ENCODE measurements around the gene TIGD3. TPM values are rescaled to one million over a fixed set of nuclear protein-coding genes. Genes with fewer than 3 reads are reported as not detected.

The TIGD3 gene
- total RNA-seq, 1 donor from 2014 or later = not detected

DNA sequence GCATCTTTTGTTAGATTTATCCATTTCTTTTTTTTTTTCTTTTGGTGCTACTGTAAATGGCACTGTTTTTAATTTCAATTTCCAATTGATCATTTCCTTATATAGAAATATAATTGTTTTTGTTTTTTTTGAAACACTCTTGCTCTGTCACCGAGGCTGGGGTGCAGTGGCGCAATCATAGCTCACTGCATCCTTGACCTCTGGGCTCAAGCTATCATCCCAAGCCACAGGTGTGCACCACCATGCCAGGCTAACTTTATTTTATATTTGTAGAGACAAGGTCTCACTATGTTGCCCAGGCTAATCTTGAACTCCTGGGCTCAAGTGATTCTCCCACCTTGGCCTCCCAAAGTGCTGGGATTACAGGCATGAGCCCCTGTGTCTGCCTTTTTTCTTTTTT lies 48.2 kb downstream of the TIGD3 start:
- peaks cover 61 to 68% of the 10 kb centered on the region in 2 donors for H3K36me3 ChIP-seq
- no peak overlapping the region for H3K27ac ChIP-seq
- DNase-seq (ENCODE audit: low spot score in 2 of 2) = no peak
- TF ChIP-seq, protein P1, sequence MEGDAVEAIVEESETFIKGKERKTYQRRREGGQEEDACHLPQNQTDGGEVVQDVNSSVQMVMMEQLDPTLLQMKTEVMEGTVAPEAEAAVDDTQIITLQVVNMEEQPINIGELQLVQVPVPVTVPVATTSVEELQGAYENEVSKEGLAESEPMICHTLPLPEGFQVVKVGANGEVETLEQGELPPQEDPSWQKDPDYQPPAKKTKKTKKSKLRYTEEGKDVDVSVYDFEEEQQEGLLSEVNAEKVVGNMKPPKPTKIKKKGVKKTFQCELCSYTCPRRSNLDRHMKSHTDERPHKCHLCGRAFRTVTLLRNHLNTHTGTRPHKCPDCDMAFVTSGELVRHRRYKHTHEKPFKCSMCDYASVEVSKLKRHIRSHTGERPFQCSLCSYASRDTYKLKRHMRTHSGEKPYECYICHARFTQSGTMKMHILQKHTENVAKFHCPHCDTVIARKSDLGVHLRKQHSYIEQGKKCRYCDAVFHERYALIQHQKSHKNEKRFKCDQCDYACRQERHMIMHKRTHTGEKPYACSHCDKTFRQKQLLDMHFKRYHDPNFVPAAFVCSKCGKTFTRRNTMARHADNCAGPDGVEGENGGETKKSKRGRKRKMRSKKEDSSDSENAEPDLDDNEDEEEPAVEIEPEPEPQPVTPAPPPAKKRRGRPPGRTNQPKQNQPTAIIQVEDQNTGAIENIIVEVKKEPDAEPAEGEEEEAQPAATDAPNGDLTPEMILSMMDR (IDR thresholded peaks at IDR 0.05) = no peak
- H3K4me3 ChIP-seq = no peak overlapping the region
- no peaks in the 10 kb centered on the region for H3K4me1 ChIP-seq
- intact Hi-C loops (cut with DNase I) = no loop called here
- H3K9me3 ChIP-seq = no peaks in the 10 kb centered on the region
- H3K27me3 ChIP-seq = no peaks in the 10 kb centered on the region

DNA sequence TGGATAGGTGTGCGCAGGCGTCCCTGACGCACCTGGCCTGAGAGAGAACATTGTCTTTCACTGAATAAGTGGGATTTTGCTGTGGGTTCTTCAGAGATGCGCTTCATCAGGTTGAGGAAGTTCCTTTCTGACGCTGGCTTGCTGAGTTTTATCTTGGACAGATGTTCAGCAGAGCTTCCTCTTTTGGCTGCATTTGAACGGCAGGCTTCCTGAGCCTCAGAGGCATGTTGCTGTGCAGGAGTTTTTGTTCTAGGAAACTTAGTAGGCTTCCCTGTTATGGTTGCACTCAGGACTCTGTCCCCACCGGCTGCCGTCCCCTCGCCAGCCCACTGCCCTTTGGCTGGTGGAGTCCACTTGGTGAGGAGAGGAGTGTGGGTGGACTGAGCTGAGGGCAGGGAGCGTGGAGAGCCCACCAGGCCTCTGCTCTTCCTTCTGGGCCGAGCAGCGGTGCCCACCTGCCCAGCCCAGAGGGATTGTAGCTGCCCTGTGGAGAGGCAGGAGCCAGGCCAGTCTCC lies 49.1 kb downstream of the TIGD3 start:
- DNase-seq (ENCODE audit: low spot score in 2 of 2) = no peak
- no peaks in the 10 kb centered on the region for H3K9me3 ChIP-seq
- no peak overlapping the region for H3K4me3 ChIP-seq
- TF ChIP-seq, protein P1 (IDR thresholded peaks at IDR 0.05) = no peak
- intact Hi-C loops (cut with DNase I) = no loop called here
- peaks cover 60 to 67% of the 10 kb centered on the region in 2 donors for H3K36me3 ChIP-seq
- no peaks in the 10 kb centered on the region for H3K27me3 ChIP-seq
- H3K27ac ChIP-seq = no peak overlapping the region
- H3K4me1 ChIP-seq = no peaks in the 10 kb centered on the region

DNA sequence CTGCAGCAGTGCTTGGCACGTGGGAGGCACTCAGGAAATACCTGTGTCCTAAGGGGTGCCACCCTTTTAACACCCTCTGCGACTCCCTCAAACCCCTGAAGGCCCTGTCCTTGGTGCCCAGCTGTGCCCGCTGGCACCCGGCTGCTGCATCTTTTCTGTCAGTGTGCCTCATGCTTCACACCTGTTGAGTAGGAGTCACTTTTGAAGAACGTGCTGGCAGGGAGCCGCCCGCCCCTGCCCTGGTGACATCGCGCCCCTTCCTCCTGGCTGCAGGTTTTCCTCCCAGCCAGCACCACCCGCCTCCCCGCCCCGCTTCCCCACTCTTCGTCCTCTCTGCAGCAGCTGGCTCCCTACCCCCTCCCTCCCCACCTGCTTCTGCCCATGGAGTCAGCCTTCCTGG lies 49.7 kb downstream of the TIGD3 start:
- no peaks in the 10 kb centered on the region for H3K4me1 ChIP-seq
- H3K4me3 ChIP-seq = no peak overlapping the region
- intact Hi-C loops (cut with DNase I) = no loop called here
- DNase-seq (ENCODE audit: low spot score in 2 of 2) = no peak
- H3K36me3 ChIP-seq = peaks cover 62 to 70% of the 10 kb centered on the region in 2 donors
- no peaks in the 10 kb centered on the region for H3K9me3 ChIP-seq
- H3K27me3 ChIP-seq = no peaks in the 10 kb centered on the region
- TF ChIP-seq, protein P1 (IDR thresholded peaks at IDR 0.05) = no peak
- no peak overlapping the region for H3K27ac ChIP-seq

DNA sequence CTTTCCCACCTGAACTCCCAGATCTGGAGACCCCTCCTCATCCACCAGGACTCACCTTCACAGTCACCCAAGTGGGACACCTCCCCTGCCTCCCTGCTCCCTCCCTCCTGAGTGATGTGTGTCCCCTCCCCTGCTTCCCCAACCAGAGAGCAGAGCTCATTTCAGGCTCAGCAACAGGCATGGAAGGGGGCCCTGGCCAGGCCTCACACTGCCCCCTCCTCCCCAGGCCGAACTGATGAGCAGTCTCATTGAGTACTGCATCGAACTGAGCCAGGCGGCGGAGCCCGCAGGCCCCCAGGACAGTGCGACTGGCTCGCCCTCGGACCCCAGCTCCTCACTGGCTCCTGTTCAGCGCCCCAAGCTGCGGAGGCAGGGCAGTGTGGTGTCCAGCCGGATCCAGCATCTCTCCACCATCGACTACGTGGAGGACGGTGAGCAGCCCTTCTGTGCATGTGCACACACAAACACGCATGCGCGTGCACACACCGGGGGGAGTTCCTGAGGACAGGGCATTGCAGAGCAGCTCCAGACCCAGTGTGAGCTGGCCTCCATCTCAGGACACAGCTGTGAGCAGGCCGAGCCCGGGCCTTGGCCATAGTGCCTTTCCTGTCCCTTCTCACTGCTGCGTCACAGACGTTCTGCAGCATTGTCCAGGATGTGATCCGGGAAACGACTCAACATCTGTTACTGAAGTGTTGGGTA lies 50.2 kb downstream of the TIGD3 start:
- Histone ChIP-seq H3K36me3 (peaks cover 62 to 70% of the 10 kb centered on the region in 2 donors), H3K4me1 (no peaks in the 10 kb centered on the region), H3K27ac (no peak overlapping the region), H3K4me3 (no peak overlapping the region), H3K27me3 (no peaks in the 10 kb centered on the region), H3K9me3 (no peaks in the 10 kb centered on the region)
- TF ChIP-seq, protein P1 (IDR thresholded peaks at IDR 0.05) = no peak
- intact Hi-C loops (cut with DNase I) = no loop called here
- no peak for DNase-seq (ENCODE audit: low spot score in 2 of 2)

Other genes starting within 250 kb of the TIGD3 start
- gene TM7SF2, start 242.9 kb upstream of the TIGD3 start, total RNA-seq = 10.6 TPM
- gene ZNHIT2, start 237.1 kb upstream of the TIGD3 start, total RNA-seq = 35.3 TPM
- gene FAU, start 232.6 kb upstream of the TIGD3 start, total RNA-seq = 1,253 TPM
- 43.2 TPM for gene MRPL49, start 232.4 kb upstream of the TIGD3 start, total RNA-seq
- gene SYVN1, start 220.2 kb upstream of the TIGD3 start, total RNA-seq = 229 TPM
- not detected for gene SPDYC, start 184.5 kb upstream of the TIGD3 start, total RNA-seq
- 239 TPM for gene CAPN1, start 172.8 kb upstream of the TIGD3 start, total RNA-seq
- 27.4 TPM for gene POLA2, start 92.8 kb upstream of the TIGD3 start, total RNA-seq
- gene CDC42EP2, start 39.9 kb upstream of the TIGD3 start, total RNA-seq = 20.6 TPM
- 70.9 TPM for gene DPF2, start 20.9 kb upstream of the TIGD3 start, total RNA-seq
- gene SLC25A45, start 27.9 kb downstream of the TIGD3 start, total RNA-seq = 11.4 TPM
- 99.3 TPM for gene FRMD8, start 31.9 kb downstream of the TIGD3 start, total RNA-seq
- 180 TPM for gene NEAT1, start 68.0 kb downstream of the TIGD3 start, total RNA-seq
- gene MALAT1, start 144.3 kb downstream of the TIGD3 start, total RNA-seq = 8,553 TPM
- 220 TPM for gene SCYL1, start 170.3 kb downstream of the TIGD3 start, total RNA-seq
- 702 TPM for gene LTBP3, start 203.6 kb downstream of the TIGD3 start, total RNA-seq
- 157 TPM for gene ZNRD2, start 215.7 kb downstream of the TIGD3 start, total RNA-seq
- 104 TPM for gene FAM89B, start 217.8 kb downstream of the TIGD3 start, total RNA-seq
- 418 TPM for gene EHBP1L1, start 221.3 kb downstream of the TIGD3 start, total RNA-seq
- gene KCNK7, start 241.0 kb downstream of the TIGD3 start, total RNA-seq = not detected

Measured in ascending aorta (tissue), 2 donors.